Measurements from ENCODE around the gene EVI5L.
"Not testable (repeated sequence)": the region's sequence is repeated elsewhere in the genome, so short reads cannot be mapped to it uniquely, and the experiment has no call there.

Gene EVI5L

GRCh38 chr19:7792281-7792680 lies 37.7 kb upstream of the EVI5L start:
- H3K4me3 ChIP-seq (ENCODE audit: low read depth in 1 of 2, low read length in 2 of 2) = no peak overlapping the region
- H3K9ac ChIP-seq (ENCODE audit: low read depth in 1 of 2, low read length in 2 of 2) = no peak overlapping the region
- no peak overlapping the region for H3K27ac ChIP-seq (ENCODE audit: low read depth, low read length)
- peaks cover 0 to 2% of the 10 kb centered on the region in 2 donors for H3K9me3 ChIP-seq (ENCODE audit: control insufficient read depth in 1 of 2, low read length in 2 of 2)
- peaks cover 14 to 24% of the 10 kb centered on the region in 2 donors for H3K27me3 ChIP-seq (ENCODE audit: control insufficient read depth in 1 of 2, insufficient read depth in 2 of 2, low read length in 2 of 2)
- no peaks in the 10 kb centered on the region for H3K4me1 ChIP-seq (ENCODE audit: control insufficient read depth in 1 of 2, insufficient read depth in 2 of 2, low read length in 2 of 2)
- no peaks in the 10 kb centered on the region for H3K36me3 ChIP-seq (ENCODE audit: control insufficient read depth in 1 of 2, insufficient read depth in 2 of 2, low read length in 2 of 2)

GRCh38 chr19:7792701-7793100 lies 37.3 kb upstream of the EVI5L start:
- not testable (repeated sequence) for H3K36me3 ChIP-seq (ENCODE audit: control insufficient read depth in 1 of 2, insufficient read depth in 2 of 2, low read length in 2 of 2); H3K27ac ChIP-seq (ENCODE audit: low read depth, low read length); H3K4me3 ChIP-seq (ENCODE audit: low read depth in 1 of 2, low read length in 2 of 2); H3K9ac ChIP-seq (ENCODE audit: low read depth in 1 of 2, low read length in 2 of 2); H3K4me1 ChIP-seq (ENCODE audit: control insufficient read depth in 1 of 2, insufficient read depth in 2 of 2, low read length in 2 of 2); H3K9me3 ChIP-seq (ENCODE audit: control insufficient read depth in 1 of 2, low read length in 2 of 2)
- H3K27me3 ChIP-seq (ENCODE audit: control insufficient read depth in 1 of 2, insufficient read depth in 2 of 2, low read length in 2 of 2) = peaks cover 11 to 19% of the 10 kb centered on the region in 2 donors

GRCh38 chr19:7793493-7793892 lies 36.5 kb upstream of the EVI5L start:
- H3K36me3 ChIP-seq (ENCODE audit: control insufficient read depth in 1 of 2, insufficient read depth in 2 of 2, low read length in 2 of 2) = no peaks in the 10 kb centered on the region
- H3K9me3 ChIP-seq (ENCODE audit: control insufficient read depth in 1 of 2, low read length in 2 of 2) = peaks cover 0 to 2% of the 10 kb centered on the region in 2 donors
- peaks cover 8 to 12% of the 10 kb centered on the region in 2 donors for H3K27me3 ChIP-seq (ENCODE audit: control insufficient read depth in 1 of 2, insufficient read depth in 2 of 2, low read length in 2 of 2)
- no peak overlapping the region for H3K27ac ChIP-seq (ENCODE audit: low read depth, low read length)
- H3K4me3 ChIP-seq (ENCODE audit: low read depth in 1 of 2, low read length in 2 of 2) = no peak overlapping the region
- H3K9ac ChIP-seq (ENCODE audit: low read depth in 1 of 2, low read length in 2 of 2) = no peak overlapping the region
- H3K4me1 ChIP-seq (ENCODE audit: control insufficient read depth in 1 of 2, insufficient read depth in 2 of 2, low read length in 2 of 2) = no peaks in the 10 kb centered on the region

GRCh38 chr19:7795555-7796161 lies 34.4 kb upstream of the EVI5L start:
- H3K4me3 ChIP-seq (ENCODE audit: low read depth in 1 of 2, low read length in 2 of 2) = no peak overlapping the region
- H3K4me1 ChIP-seq (ENCODE audit: control insufficient read depth in 1 of 2, insufficient read depth in 2 of 2, low read length in 2 of 2) = peaks cover 0 to 3% of the 10 kb centered on the region in 2 donors
- H3K27ac ChIP-seq (ENCODE audit: low read depth, low read length) = no peak overlapping the region
- H3K36me3 ChIP-seq (ENCODE audit: control insufficient read depth in 1 of 2, insufficient read depth in 2 of 2, low read length in 2 of 2) = no peaks in the 10 kb centered on the region
- peaks cover 0 to 4% of the 10 kb centered on the region in 2 donors for H3K27me3 ChIP-seq (ENCODE audit: control insufficient read depth in 1 of 2, insufficient read depth in 2 of 2, low read length in 2 of 2)
- peaks cover 0 to 2% of the 10 kb centered on the region in 2 donors for H3K9me3 ChIP-seq (ENCODE audit: control insufficient read depth in 1 of 2, low read length in 2 of 2)
- no peak overlapping the region for H3K9ac ChIP-seq (ENCODE audit: low read depth in 1 of 2, low read length in 2 of 2)

GRCh38 chr19:7799640-7800355 lies 30.2 kb upstream of the EVI5L start:
- Histone ChIP-seq H3K27ac (ENCODE audit: low read depth, low read length) (no peak overlapping the region), H3K4me1 (ENCODE audit: control insufficient read depth in 1 of 2, insufficient read depth in 2 of 2, low read length in 2 of 2) (peaks cover 0 to 3% of the 10 kb centered on the region in 2 donors), H3K27me3 (ENCODE audit: control insufficient read depth in 1 of 2, insufficient read depth in 2 of 2, low read length in 2 of 2) (peaks cover 1 to 4% of the 10 kb centered on the region in 2 donors), H3K9ac (ENCODE audit: low read depth in 1 of 2, low read length in 2 of 2) (no peak overlapping the region), H3K9me3 (ENCODE audit: control insufficient read depth in 1 of 2, low read length in 2 of 2) (peaks cover 5% of the 10 kb centered on the region in 2 donors), H3K4me3 (ENCODE audit: low read depth in 1 of 2, low read length in 2 of 2) (no peak overlapping the region), H3K36me3 (ENCODE audit: control insufficient read depth in 1 of 2, insufficient read depth in 2 of 2, low read length in 2 of 2) (no peaks in the 10 kb centered on the region)

- Histone ChIP-seq H3K9ac (ENCODE audit: low read depth in 1 of 2, low read length in 2 of 2) (no peak overlapping the region), H3K27me3 (ENCODE audit: control insufficient read depth in 1 of 2, insufficient read depth in 2 of 2, low read length in 2 of 2) (peaks cover 4% of the 10 kb centered on the region in 2 donors), H3K36me3 (ENCODE audit: control insufficient read depth in 1 of 2, insufficient read depth in 2 of 2, low read length in 2 of 2) (no peaks in the 10 kb centered on the region), H3K4me3 (ENCODE audit: low read depth in 1 of 2, low read length in 2 of 2) (no peak overlapping the region), H3K9me3 (ENCODE audit: control insufficient read depth in 1 of 2, low read length in 2 of 2) (peaks cover 5% of the 10 kb centered on the region in 2 donors), H3K27ac (ENCODE audit: low read depth, low read length) (no peak overlapping the region), H3K4me1 (ENCODE audit: control insufficient read depth in 1 of 2, insufficient read depth in 2 of 2, low read length in 2 of 2) (peaks cover 0 to 3% of the 10 kb centered on the region in 2 donors)
These were observed 28.9 kb upstream of the EVI5L start for GRCh38 chr19:7801020-7801570.

- H3K36me3 ChIP-seq (ENCODE audit: control insufficient read depth in 1 of 2, insufficient read depth in 2 of 2, low read length in 2 of 2) = no peaks in the 10 kb centered on the region
- H3K9me3 ChIP-seq (ENCODE audit: control insufficient read depth in 1 of 2, low read length in 2 of 2) = peaks cover 1 to 3% of the 10 kb centered on the region in 2 donors
- no peak overlapping the region for H3K9ac ChIP-seq (ENCODE audit: low read depth in 1 of 2, low read length in 2 of 2)
- H3K4me3 ChIP-seq (ENCODE audit: low read depth in 1 of 2, low read length in 2 of 2) = no peak overlapping the region
- H3K27me3 ChIP-seq (ENCODE audit: control insufficient read depth in 1 of 2, insufficient read depth in 2 of 2, low read length in 2 of 2) = peaks cover 0 to 4% of the 10 kb centered on the region in 2 donors
- no peaks in the 10 kb centered on the region for H3K4me1 ChIP-seq (ENCODE audit: control insufficient read depth in 1 of 2, insufficient read depth in 2 of 2, low read length in 2 of 2)
- no peak overlapping the region for H3K27ac ChIP-seq (ENCODE audit: low read depth, low read length)
These were observed 23.8 kb upstream of the EVI5L start for GRCh38 chr19:7806234-7806633.

- no peaks in the 10 kb centered on the region for H3K4me1 ChIP-seq (ENCODE audit: control insufficient read depth in 1 of 2, insufficient read depth in 2 of 2, low read length in 2 of 2)
- no peak overlapping the region for H3K9ac ChIP-seq (ENCODE audit: low read depth in 1 of 2, low read length in 2 of 2)
- H3K4me3 ChIP-seq (ENCODE audit: low read depth in 1 of 2, low read length in 2 of 2) = no peak overlapping the region
- H3K36me3 ChIP-seq (ENCODE audit: control insufficient read depth in 1 of 2, insufficient read depth in 2 of 2, low read length in 2 of 2) = no peaks in the 10 kb centered on the region
- H3K9me3 ChIP-seq (ENCODE audit: control insufficient read depth in 1 of 2, low read length in 2 of 2) = peaks cover 0 to 2% of the 10 kb centered on the region in 2 donors
- peaks cover 0 to 4% of the 10 kb centered on the region in 2 donors for H3K27me3 ChIP-seq (ENCODE audit: control insufficient read depth in 1 of 2, insufficient read depth in 2 of 2, low read length in 2 of 2)
- H3K27ac ChIP-seq (ENCODE audit: low read depth, low read length) = no peak overlapping the region
These were observed 23.1 kb upstream of the EVI5L start for GRCh38 chr19:7806876-7807275.

- Histone ChIP-seq H3K9me3 (ENCODE audit: control insufficient read depth in 1 of 2, low read length in 2 of 2) (peaks cover 0 to 2% of the 10 kb centered on the region in 2 donors), H3K9ac (ENCODE audit: low read depth in 1 of 2, low read length in 2 of 2) (no peak overlapping the region)
These were observed 21.9 kb upstream of the EVI5L start for GRCh38 chr19:7808108-7808507.

GRCh38 chr19:7811989-7812388 lies 18.0 kb upstream of the EVI5L start:
- Histone ChIP-seq H3K4me1 (ENCODE audit: control insufficient read depth in 1 of 2, insufficient read depth in 2 of 2, low read length in 2 of 2) (no peaks in the 10 kb centered on the region), H3K27me3 (ENCODE audit: control insufficient read depth in 1 of 2, insufficient read depth in 2 of 2, low read length in 2 of 2) (no peaks in the 10 kb centered on the region), H3K4me3 (ENCODE audit: low read depth in 1 of 2, low read length in 2 of 2) (no peak overlapping the region), H3K9ac (ENCODE audit: low read depth in 1 of 2, low read length in 2 of 2) (no peak overlapping the region), H3K27ac (ENCODE audit: low read depth, low read length) (no peak overlapping the region), H3K9me3 (ENCODE audit: control insufficient read depth in 1 of 2, low read length in 2 of 2) (peaks cover 0 to 2% of the 10 kb centered on the region in 2 donors), H3K36me3 (ENCODE audit: control insufficient read depth in 1 of 2, insufficient read depth in 2 of 2, low read length in 2 of 2) (no peaks in the 10 kb centered on the region)

More at GRCh38 chr19:7808108-7808507, 21.9 kb upstream of the EVI5L start:
- Histone ChIP-seq H3K27me3 (ENCODE audit: control insufficient read depth in 1 of 2, insufficient read depth in 2 of 2, low read length in 2 of 2) (peaks cover 0 to 4% of the 10 kb centered on the region in 2 donors), H3K4me3 (ENCODE audit: low read depth in 1 of 2, low read length in 2 of 2) (no peak overlapping the region), H3K36me3 (ENCODE audit: control insufficient read depth in 1 of 2, insufficient read depth in 2 of 2, low read length in 2 of 2) (no peaks in the 10 kb centered on the region), H3K4me1 (ENCODE audit: control insufficient read depth in 1 of 2, insufficient read depth in 2 of 2, low read length in 2 of 2) (no peaks in the 10 kb centered on the region), H3K27ac (ENCODE audit: low read depth, low read length) (no peak overlapping the region)
